ENCODE measurements around the gene ZMYND10. TPM values are rescaled to one million over a fixed set of nuclear protein-coding genes. Genes with fewer than 3 reads are reported as not detected.
"Not testable (repeated sequence)": the region's sequence is repeated elsewhere in the genome, so short reads cannot be mapped to it uniquely, and the experiment has no call there.

The ZMYND10 gene
- polyA plus RNA-seq, 4 donors = 0.43 to 2.5 (median 1.2) TPM

DNA sequence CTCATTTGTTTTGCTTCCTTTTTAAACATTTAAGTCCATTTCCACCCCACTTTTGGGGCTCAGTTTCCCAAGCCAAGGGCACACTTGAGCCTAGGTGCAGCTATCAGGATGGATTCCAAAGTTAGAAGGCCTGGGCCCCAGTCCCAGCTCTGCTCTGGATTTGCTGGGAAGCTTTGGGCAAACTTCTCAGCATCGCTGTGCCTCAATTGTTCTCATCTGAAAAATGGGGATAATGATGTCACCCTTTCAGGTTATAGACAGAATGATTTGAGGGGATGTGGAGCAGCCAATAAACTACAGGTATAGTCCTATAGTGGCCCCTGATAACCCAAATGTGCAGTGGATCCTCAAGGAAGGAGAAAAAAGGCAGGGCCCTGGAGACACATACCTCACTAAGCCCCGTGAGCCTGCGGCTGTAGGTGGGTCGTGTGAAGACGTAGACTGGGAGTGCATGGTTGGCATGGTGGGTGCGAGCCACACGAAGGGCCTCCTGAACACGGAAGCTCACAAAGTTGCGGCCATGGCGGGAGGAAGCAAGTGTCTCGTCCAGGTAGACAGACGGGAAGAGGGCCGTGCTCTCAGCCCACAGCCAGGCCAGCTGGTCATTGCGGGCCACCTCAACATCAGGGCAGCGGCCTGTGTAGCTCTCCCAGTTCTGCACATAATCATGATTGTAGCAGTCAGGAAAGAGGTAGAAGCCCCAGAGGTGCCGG, 26.2 kb downstream of the ZMYND10 start:
- DNase-seq (no peak), FAIRE-seq (no peak)
- H3K9me3 ChIP-seq (ENCODE audit: control insufficient read depth in 2 of 2, insufficient read depth in 1 of 2, low read depth in 1 of 2, low read length in 1 of 2) = no peaks in the 10 kb centered on the region
- no peaks in the 10 kb centered on the region for H3K27me3 ChIP-seq (ENCODE audit: control insufficient read depth in 3 of 3, insufficient read depth in 3 of 3, low read length in 3 of 3)
- H3K4me3 ChIP-seq (ENCODE audit: low read depth in 1 of 3, low read length in 3 of 3) = no peak overlapping the region
- H3K27ac ChIP-seq (ENCODE audit: low read depth in 1 of 3, low read length in 2 of 3) = no peak overlapping the region
- H3K36me3 ChIP-seq (ENCODE audit: control insufficient read depth in 3 of 3, insufficient read depth in 2 of 3, low read depth in 1 of 3, low read length in 3 of 3) = peaks cover 0 to 58% (median 3%) of the 10 kb centered on the region in 3 donors
- peaks cover 3 to 70% (median 5%) of the 10 kb centered on the region in 3 donors for H3K4me1 ChIP-seq (ENCODE audit: control insufficient read depth in 3 of 3, insufficient read depth in 2 of 3, low read depth in 1 of 3, low read length in 2 of 3)
- 85 to 95% (median 92%) methylated on average over 16 of the region's 16 CpGs for WGBS, 3 donors

DNA sequence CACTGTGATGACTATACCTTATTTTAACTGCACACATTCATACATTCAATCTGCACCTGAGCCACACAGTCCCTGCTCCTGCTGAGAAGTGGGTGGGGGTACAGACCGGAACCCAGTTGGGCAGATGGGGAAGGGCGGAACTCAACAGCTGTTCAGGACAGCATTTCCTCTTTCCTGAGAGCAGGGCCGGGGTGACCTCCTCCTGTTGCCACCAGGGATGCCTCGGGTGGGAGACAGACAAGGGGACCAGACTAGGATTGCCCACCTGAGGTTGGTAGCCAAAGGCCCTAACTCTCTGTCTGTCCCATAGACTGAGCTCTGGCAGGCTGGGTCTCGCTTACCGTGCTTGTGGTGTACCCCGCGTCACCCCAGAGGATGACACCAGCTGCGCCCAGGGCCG, 26.9 kb downstream of the ZMYND10 start:
- Histone ChIP-seq H3K27ac (ENCODE audit: low read depth in 1 of 3, low read length in 2 of 3) (no peak overlapping the region), H3K36me3 (ENCODE audit: control insufficient read depth in 3 of 3, insufficient read depth in 2 of 3, low read depth in 1 of 3, low read length in 3 of 3) (peaks cover 0 to 60% (median 0%) of the 10 kb centered on the region in 3 donors), H3K9me3 (ENCODE audit: control insufficient read depth in 2 of 2, insufficient read depth in 1 of 2, low read depth in 1 of 2, low read length in 1 of 2) (no peaks in the 10 kb centered on the region), H3K4me3 (ENCODE audit: low read depth in 1 of 3, low read length in 3 of 3) (no peak overlapping the region), H3K27me3 (ENCODE audit: control insufficient read depth in 3 of 3, insufficient read depth in 3 of 3, low read length in 3 of 3) (no peaks in the 10 kb centered on the region), H3K4me1 (ENCODE audit: control insufficient read depth in 3 of 3, insufficient read depth in 2 of 3, low read depth in 1 of 3, low read length in 2 of 3) (peaks cover 3 to 62% (median 5%) of the 10 kb centered on the region in 3 donors)
- 78 to 83% (median 81%) methylated on average over 10 of the region's 10 CpGs for WGBS, 3 donors
- DNase-seq = no peak
- no peak for FAIRE-seq

- 78 to 84% (median 82%) methylated on average over 11 of the region's 11 CpGs for WGBS, 3 donors
- no peaks in the 10 kb centered on the region for H3K9me3 ChIP-seq (ENCODE audit: control insufficient read depth in 2 of 2, insufficient read depth in 1 of 2, low read depth in 1 of 2, low read length in 1 of 2)
- FAIRE-seq (no peak), DNase-seq (no peak)
- H3K4me3 ChIP-seq (ENCODE audit: low read depth in 1 of 3, low read length in 3 of 3) = no peak overlapping the region
- peaks cover 3 to 58% (median 5%) of the 10 kb centered on the region in 3 donors for H3K4me1 ChIP-seq (ENCODE audit: control insufficient read depth in 3 of 3, insufficient read depth in 2 of 3, low read depth in 1 of 3, low read length in 2 of 3)
- H3K27me3 ChIP-seq (ENCODE audit: control insufficient read depth in 3 of 3, insufficient read depth in 3 of 3, low read length in 3 of 3) = no peaks in the 10 kb centered on the region
- no peak overlapping the region for H3K27ac ChIP-seq (ENCODE audit: low read depth in 1 of 3, low read length in 2 of 3)
- peaks cover 0 to 60% (median 0%) of the 10 kb centered on the region in 3 donors for H3K36me3 ChIP-seq (ENCODE audit: control insufficient read depth in 3 of 3, insufficient read depth in 2 of 3, low read depth in 1 of 3, low read length in 3 of 3)
Observed at GRCh38 chr3:50318163-50318562, 27.4 kb downstream of the ZMYND10 start.

GRCh38 chr3:50317300-50317699, 28.2 kb downstream of the ZMYND10 start:
- Histone ChIP-seq H3K4me3 (ENCODE audit: low read depth in 1 of 3, low read length in 3 of 3) (no peak overlapping the region), H3K9me3 (ENCODE audit: control insufficient read depth in 2 of 2, insufficient read depth in 1 of 2, low read depth in 1 of 2, low read length in 1 of 2) (no peaks in the 10 kb centered on the region), H3K27ac (ENCODE audit: low read depth in 1 of 3, low read length in 2 of 3) (peak overlapping the region; percentile 84 to 90 (median 85)), H3K4me1 (ENCODE audit: control insufficient read depth in 3 of 3, insufficient read depth in 2 of 3, low read depth in 1 of 3, low read length in 2 of 3) (peaks cover 3 to 49% (median 5%) of the 10 kb centered on the region in 3 donors), H3K27me3 (ENCODE audit: control insufficient read depth in 3 of 3, insufficient read depth in 3 of 3, low read length in 3 of 3) (no peaks in the 10 kb centered on the region), H3K36me3 (ENCODE audit: control insufficient read depth in 3 of 3, insufficient read depth in 2 of 3, low read depth in 1 of 3, low read length in 3 of 3) (peaks cover 0 to 60% (median 0%) of the 10 kb centered on the region in 3 donors)
- FAIRE-seq = no peak
- peak; percentile 24 to 64 for DNase-seq
- 21 to 50% (median 44%) methylated on average over 6 of the region's 6 CpGs for WGBS, 3 donors

GRCh38 chr3:50316657-50317242, 28.8 kb downstream of the ZMYND10 start:
- Histone ChIP-seq H3K27ac (ENCODE audit: low read depth in 1 of 3, low read length in 2 of 3) (peak overlapping the region; percentile 84 to 90 (median 85)), H3K27me3 (ENCODE audit: control insufficient read depth in 3 of 3, insufficient read depth in 3 of 3, low read length in 3 of 3) (no peaks in the 10 kb centered on the region), H3K36me3 (ENCODE audit: control insufficient read depth in 3 of 3, insufficient read depth in 2 of 3, low read depth in 1 of 3, low read length in 3 of 3) (peaks cover 0 to 60% (median 0%) of the 10 kb centered on the region in 3 donors), H3K4me1 (ENCODE audit: control insufficient read depth in 3 of 3, insufficient read depth in 2 of 3, low read depth in 1 of 3, low read length in 2 of 3) (peaks cover 3 to 44% (median 5%) of the 10 kb centered on the region in 3 donors), H3K4me3 (ENCODE audit: low read depth in 1 of 3, low read length in 3 of 3) (no peak overlapping the region), H3K9me3 (ENCODE audit: control insufficient read depth in 2 of 2, insufficient read depth in 1 of 2, low read depth in 1 of 2, low read length in 1 of 2) (no peaks in the 10 kb centered on the region)
- 8 to 45% (median 22%) methylated on average over 9 of the region's 9 CpGs for WGBS, 3 donors
- DNase-seq (peak; percentile 91 to 92), FAIRE-seq (no peak)

- Histone ChIP-seq H3K27ac (ENCODE audit: low read depth in 1 of 3, low read length in 2 of 3) (no peak overlapping the region), H3K4me3 (ENCODE audit: low read depth in 1 of 3, low read length in 3 of 3) (no peak overlapping the region), H3K4me1 (ENCODE audit: control insufficient read depth in 3 of 3, insufficient read depth in 2 of 3, low read depth in 1 of 3, low read length in 2 of 3) (peaks cover 0 to 37% (median 4%) of the 10 kb centered on the region in 3 donors), H3K36me3 (ENCODE audit: control insufficient read depth in 3 of 3, insufficient read depth in 2 of 3, low read depth in 1 of 3, low read length in 3 of 3) (peaks cover 0 to 53% (median 0%) of the 10 kb centered on the region in 3 donors), H3K9me3 (ENCODE audit: control insufficient read depth in 2 of 2, insufficient read depth in 1 of 2, low read depth in 1 of 2, low read length in 1 of 2) (no peaks in the 10 kb centered on the region), H3K27me3 (ENCODE audit: control insufficient read depth in 3 of 3, insufficient read depth in 3 of 3, low read length in 3 of 3) (no peaks in the 10 kb centered on the region)
- no peak for DNase-seq
- WGBS, 3 donors = 95 to 100% (median 97%) methylated on average over 4 of the region's 4 CpGs
- FAIRE-seq = no peak
Observed at GRCh38 chr3:50314816-50315215, 30.7 kb downstream of the ZMYND10 start.

- H3K4me3 ChIP-seq (ENCODE audit: low read depth in 1 of 3, low read length in 3 of 3) = no peak overlapping the region
- H3K9me3 ChIP-seq (ENCODE audit: control insufficient read depth in 2 of 2, insufficient read depth in 1 of 2, low read depth in 1 of 2, low read length in 1 of 2) = peaks cover 0 to 5% of the 10 kb centered on the region in 2 donors
- H3K27me3 ChIP-seq (ENCODE audit: control insufficient read depth in 3 of 3, insufficient read depth in 3 of 3, low read length in 3 of 3) = no peaks in the 10 kb centered on the region
- no peak for DNase-seq
- no peak for FAIRE-seq
- H3K36me3 ChIP-seq (ENCODE audit: control insufficient read depth in 3 of 3, insufficient read depth in 2 of 3, low read depth in 1 of 3, low read length in 3 of 3) = peaks cover 0 to 48% (median 0%) of the 10 kb centered on the region in 3 donors
- whole genome bisulfite sequencing, 3 donors = 77 to 81% (median 80%) methylated on average over 3 of the region's 3 CpGs
- no peak overlapping the region for H3K27ac ChIP-seq (ENCODE audit: low read depth in 1 of 3, low read length in 2 of 3)
- peaks cover 0 to 32% (median 4%) of the 10 kb centered on the region in 3 donors for H3K4me1 ChIP-seq (ENCODE audit: control insufficient read depth in 3 of 3, insufficient read depth in 2 of 3, low read depth in 1 of 3, low read length in 2 of 3)
Observed at GRCh38 chr3:50314342-50314741, 31.2 kb downstream of the ZMYND10 start.

- H3K27me3 ChIP-seq (ENCODE audit: control insufficient read depth in 3 of 3, insufficient read depth in 3 of 3, low read length in 3 of 3); FAIRE-seq; H3K27ac ChIP-seq (ENCODE audit: low read depth in 1 of 3, low read length in 2 of 3); DNase-seq; H3K4me3 ChIP-seq (ENCODE audit: low read depth in 1 of 3, low read length in 3 of 3); H3K4me1 ChIP-seq (ENCODE audit: control insufficient read depth in 3 of 3, insufficient read depth in 2 of 3, low read depth in 1 of 3, low read length in 2 of 3): not testable (repeated sequence)
- 91 to 98% (median 93%) methylated on average over 9 to 32 of the region's 32 CpGs for WGBS, 3 donors
- Histone ChIP-seq H3K9me3 (ENCODE audit: control insufficient read depth in 2 of 2, insufficient read depth in 1 of 2, low read depth in 1 of 2, low read length in 1 of 2) (peaks cover 0 to 22% of the 10 kb centered on the region in 2 donors), H3K36me3 (ENCODE audit: control insufficient read depth in 3 of 3, insufficient read depth in 2 of 3, low read depth in 1 of 3, low read length in 3 of 3) (peaks cover 0 to 25% (median 0%) of the 10 kb centered on the region in 3 donors)
Observed at GRCh38 chr3:50312041-50312440, 33.5 kb downstream of the ZMYND10 start.

All from small intestine (tissue), 7 donors.